GM12872 (cell line): Measurements from ENCODE around the gene KANSL1L.

Experiments used
- CTCF ChIP-seq: IDR thresholded peaks from 3 replicates; pipeline ENCODE4 v1.5.1; 2011; ENCODE audit warnings: low read depth, mild to moderate bottlenecking, low read length, moderate library complexity; ENCODE audit not compliant: insufficient read depth

Gene KANSL1L

DNA sequence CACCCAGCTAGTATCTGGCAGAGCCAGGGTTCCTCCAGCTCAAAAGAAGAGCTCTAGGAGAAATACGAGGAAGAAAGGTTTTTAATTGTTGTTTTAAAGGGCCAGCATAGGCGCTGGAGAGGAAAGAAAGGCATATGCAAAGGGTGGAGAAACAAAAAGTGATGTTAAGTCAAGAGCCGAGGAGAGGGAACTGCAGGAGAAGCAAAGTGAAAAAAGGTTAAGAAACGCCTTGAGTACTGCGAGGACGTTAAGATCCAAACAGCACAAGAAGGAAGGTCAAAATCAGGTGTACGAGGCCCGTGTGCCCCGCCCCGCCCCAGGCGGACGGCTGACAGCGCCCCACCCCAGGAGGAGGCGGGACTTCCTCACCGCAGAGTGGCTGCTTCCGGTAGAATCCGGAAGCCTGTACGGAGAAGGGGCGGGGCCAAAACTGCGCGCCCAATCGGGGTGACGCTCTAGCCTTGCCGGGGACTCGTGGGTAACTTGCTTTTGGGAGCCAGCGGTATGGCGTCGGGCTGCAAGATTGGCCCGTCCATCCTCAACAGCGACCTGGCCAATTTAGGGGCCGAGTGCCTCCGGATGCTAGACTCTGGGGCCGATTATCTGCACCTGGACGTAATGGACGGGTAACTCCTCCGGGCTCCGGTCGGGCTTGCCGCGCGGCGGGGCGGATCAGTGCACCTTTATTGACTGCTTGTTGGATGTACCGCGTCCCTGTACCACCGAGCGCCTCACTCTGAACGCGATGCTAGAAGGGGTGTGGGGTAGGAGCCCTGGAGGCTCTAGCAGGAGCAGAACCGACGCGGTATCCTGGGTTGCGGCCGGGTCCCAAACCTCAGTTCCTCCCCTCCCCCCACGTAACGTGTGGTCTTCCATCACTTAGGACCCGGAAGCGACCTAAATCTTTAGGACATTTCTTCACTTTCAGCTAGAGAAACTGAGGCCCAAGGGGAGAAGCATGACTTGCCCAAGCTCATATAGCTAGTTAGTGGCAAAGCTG is 168.8 kb downstream of the KANSL1L start, which contains the start of gene RPE:
Gene RPE (plus strand): TSS at position 481 of the 1,000 bp plus-strand sequence. CDS start 24 bp downstream, at position 505.
- TF ChIP-seq CTCF, result no peak

DNA sequence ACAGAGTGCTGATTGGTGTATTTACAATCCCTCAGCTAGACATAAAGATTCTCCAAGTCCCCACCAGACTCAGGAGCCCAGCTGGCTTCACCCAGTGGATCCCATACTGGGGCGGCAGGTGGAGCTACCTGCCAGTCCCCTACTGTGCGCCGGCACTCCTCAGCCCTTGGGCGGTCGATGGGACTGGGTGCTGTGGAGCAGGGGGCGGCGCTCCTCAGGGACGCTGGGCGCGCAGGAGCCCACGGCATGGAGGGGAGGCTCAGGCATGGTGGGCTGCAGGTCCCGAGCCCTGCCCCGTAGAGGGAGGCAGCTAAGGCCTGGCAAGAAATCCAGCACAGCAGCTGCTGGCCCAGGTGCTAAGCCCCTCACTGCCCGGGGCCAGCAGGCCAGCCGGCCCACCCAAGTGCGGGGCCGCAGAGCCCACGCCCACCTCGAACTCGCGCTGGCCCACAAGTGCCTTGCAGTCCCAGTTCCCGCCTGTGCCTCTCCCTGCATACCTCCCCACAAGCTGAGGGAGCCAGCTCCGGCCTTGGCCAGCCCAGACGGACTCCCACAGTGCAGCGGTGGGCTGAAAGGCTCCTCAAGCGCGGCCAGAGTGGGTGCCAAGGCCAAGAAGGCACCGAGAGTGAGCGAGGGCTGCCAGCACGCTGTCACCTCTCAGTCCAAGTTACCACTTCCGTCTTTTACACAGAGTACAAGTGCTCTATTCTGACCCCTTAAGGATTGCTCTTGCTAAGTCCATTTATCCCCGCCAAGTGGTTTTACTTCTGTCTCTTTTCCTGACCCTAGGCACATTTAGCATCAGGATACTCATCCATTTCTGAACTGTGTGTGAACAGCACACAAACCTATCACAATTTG is 170.5 kb downstream of the KANSL1L start:
- TF ChIP-seq CTCF, result no peak

DNA sequence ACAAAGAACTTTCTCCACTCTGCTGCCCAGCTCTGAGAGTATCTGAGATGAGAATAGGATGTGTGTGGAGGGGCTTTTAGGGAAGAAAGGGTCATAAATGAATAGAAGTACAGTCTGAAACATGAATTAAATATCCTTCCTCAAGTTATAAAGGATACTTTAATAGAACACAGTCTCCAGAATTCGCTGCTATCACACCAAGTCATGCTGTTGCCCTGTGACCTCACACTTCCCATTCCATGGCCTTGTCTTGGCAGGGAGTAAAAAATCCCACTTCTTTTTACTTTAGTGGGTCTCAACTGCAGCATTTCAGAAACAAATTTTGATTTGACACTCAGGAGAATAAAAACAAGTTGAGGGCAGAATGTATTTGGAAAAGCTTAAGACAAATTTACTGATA is 172.6 kb downstream of the KANSL1L start:
- TF ChIP-seq CTCF, result no peak

DNA sequence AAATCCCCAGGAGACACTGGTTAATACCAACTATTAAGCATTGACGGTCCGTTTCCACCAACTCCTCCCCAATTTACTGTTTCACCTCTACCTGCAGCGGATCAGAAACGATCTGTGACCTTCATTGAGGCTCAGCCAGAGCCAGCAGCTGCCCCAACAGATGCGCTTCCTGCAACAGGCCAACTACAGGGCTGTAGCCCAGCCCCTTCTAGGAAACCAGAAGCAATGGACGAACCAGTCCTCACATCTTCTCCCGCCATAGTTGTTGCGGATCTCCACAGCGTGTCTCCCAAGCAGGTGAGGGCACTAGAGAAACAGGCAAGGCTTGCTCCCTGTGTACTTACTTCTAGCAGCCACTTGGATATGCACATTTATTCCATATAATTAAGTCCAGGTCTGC is 177.2 kb downstream of the KANSL1L start:
- no peak for TF ChIP-seq CTCF

- no peak for TF ChIP-seq CTCF
Observed at GRCh38 chr2:209990838-209991237, 180.4 kb downstream of the KANSL1L start.

DNA sequence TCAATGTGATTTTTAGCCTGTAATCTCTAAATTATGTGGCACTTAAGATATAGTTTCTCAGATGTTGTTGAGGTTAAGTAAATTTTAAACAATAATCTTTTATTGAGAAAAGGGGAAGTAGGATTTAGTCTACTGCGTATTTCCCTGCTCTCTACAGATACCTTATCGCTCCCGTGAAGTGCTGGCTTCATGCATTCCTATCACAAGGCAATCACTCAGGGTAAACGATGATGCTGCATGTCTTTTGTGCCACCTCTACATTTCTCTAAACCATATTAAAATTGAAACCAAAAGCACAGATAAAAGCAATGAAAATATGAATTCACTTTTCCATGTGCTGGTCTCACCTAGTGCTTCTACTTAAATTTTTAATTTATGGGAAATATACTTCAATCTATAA is 183.2 kb downstream of the KANSL1L start:
- no peak for TF ChIP-seq CTCF

- no peak for TF ChIP-seq CTCF
Observed at GRCh38 chr2:209986415-209986814, 184.8 kb downstream of the KANSL1L start.
